K562 (cell line): ENCODE results near the gene METTL25. TPM values are rescaled to one million over a fixed set of nuclear protein-coding genes. Genes with fewer than 3 reads are reported as not detected.

Experiments
- ATAC-seq: fragments of 200-7000 bp; cut with Tn5 transposase; 3 replicates; pipeline ENCODE4 v1.9.1; 2020; ENCODE audit warnings: moderate library complexity
- BruUV-seq: library from RNA; stranded (reverse); fragments of 400-500 nt; replicated peaks from 2 replicates; lab custom pipeline; 2021; lab: Mats Ljungman, UMichigan
- CTCF ChIA-PET: fragments of 300-600 bp; formaldehyde crosslinking; extraction: SDS; loops from one replicate; lab custom pipeline; 2021; ENCODE audit warnings: low intra/inter-chr PET ratio; lab: Yijun Ruan, JAX
- POLR2A ChIA-PET: fragments of 300-600, 350-650 bp; sonication (Branson Sonifier 250); formaldehyde crosslinking; extraction: SDS; loops from one replicate; lab custom pipeline; 2021; ENCODE audit warnings: antibody characterized with exemption, inconsistent platforms; lab: Yijun Ruan, JAX
- DNase-seq, 4 experiments: peaks; one replicate each; pipeline versions ENCODE4 v3.0.0 to v3.0.0-alpha.2; 2011 to 2018; ENCODE audit warnings: low spot score in 3 of 4, mixed read lengths in 3 of 4; ENCODE audit errors: extremely low read depth in 1 of 4
- FAIRE-seq: peaks from 2 replicates; lab custom pipeline; 2011; peaks lifted over from hg19 to GRCh38; lab: Jason Lieb, UNC
- H2AFZ ChIP-seq: 2 replicates; pipeline ENCODE4 v1.6.0; 2011; ENCODE audit warnings: low read depth, low read length, control low read depth, inconsistent platforms
- H3K27ac ChIP-seq: fragments of 200-600 bp; 3 replicates; pipeline ENCODE4 v1.8.0; 2011; ENCODE audit warnings: low read depth, mild to moderate bottlenecking, control low read depth, inconsistent platforms, low read length, moderate library complexity, mixed read lengths; ENCODE audit errors: extremely low read depth
- H3K27me3 ChIP-seq, 2 experiments: fragments of 300-600 bp in 1 of 2; 2 replicates in 1 of 2; 3 replicates in 1 of 2; pipeline versions ENCODE4 v1.6.0 to v1.8.0; 2011; ENCODE audit warnings: inconsistent platforms in 2 of 2, low read length in 2 of 2, mild to moderate bottlenecking in 1 of 2, mixed read lengths in 1 of 2, moderate library complexity in 1 of 2; ENCODE audit not compliant: control insufficient read depth in 2 of 2, insufficient read depth in 2 of 2
- H3K36me3 ChIP-seq: fragments of 300-600 bp; 3 replicates; pipeline ENCODE4 v1.8.0; 2011; ENCODE audit warnings: mild to moderate bottlenecking, low read length, inconsistent platforms; ENCODE audit not compliant: control insufficient read depth, insufficient read depth
- H3K4me1 ChIP-seq, 2 experiments: fragments of 200-600 bp in 1 of 2; replicated peaks in 1 of 2; 2 replicates in 1 of 2; 3 replicates in 1 of 2; pipeline versions ENCODE4 v1.5.1 to v1.8.0; 2011; ENCODE audit warnings: inconsistent platforms in 2 of 2, low read length in 2 of 2, mild to moderate bottlenecking in 1 of 2, mixed read lengths in 1 of 2, moderate library complexity in 1 of 2; ENCODE audit not compliant: control insufficient read depth in 2 of 2, insufficient read depth in 2 of 2
- H3K4me2 ChIP-seq: 2 replicates; pipeline ENCODE4 v1.6.1; 2011; ENCODE audit warnings: low read length, control low read depth, inconsistent platforms, mixed read lengths; ENCODE audit not compliant: insufficient read depth
- H3K4me3 ChIP-seq: fragments of 200-600 bp; sonication (generic), shearing (Covaris generic); 2 replicates; pipeline ENCODE4 v1.5.1; 2016; ENCODE audit warnings: control low read depth, inconsistent platforms
- H3K79me2 ChIP-seq: fragments of 200-600 bp; 3 replicates; pipeline ENCODE4 v1.8.0; 2011; ENCODE audit warnings: low read length, inconsistent platforms; ENCODE audit not compliant: control insufficient read depth, insufficient read depth
- H3K9ac ChIP-seq, 2 experiments: 2 replicates each; pipeline versions ENCODE4 v1.6.0 to v1.6.1; 2011; ENCODE audit warnings: low read depth in 2 of 2, low read length in 2 of 2, control low read depth in 1 of 2, inconsistent platforms in 1 of 2, mild to moderate bottlenecking in 1 of 2, mixed read lengths in 1 of 2; ENCODE audit not compliant: insufficient read depth in 1 of 2
- H3K9me1 ChIP-seq: one replicate; pipeline ENCODE4 v1.6.0; 2011; ENCODE audit warnings: inconsistent platforms, mild to moderate bottlenecking, low read length, moderate library complexity; ENCODE audit not compliant: control insufficient read depth, insufficient read depth
- H3K9me3 ChIP-seq: replicated peaks from 2 replicates; pipeline ENCODE4 v1.5.1; 2011; ENCODE audit warnings: low read depth, low read length, inconsistent platforms; ENCODE audit not compliant: control insufficient read depth, insufficient read depth
- H4K20me1 ChIP-seq: replicated peaks from 2 replicates; pipeline ENCODE4 v1.6.1; 2011; ENCODE audit warnings: low read length, inconsistent platforms, mixed read lengths; ENCODE audit not compliant: control insufficient read depth, insufficient read depth
- BCL6 ChIP-seq: fragments of 250-450 bp; sonication (Bioruptor Pico); IDR thresholded peaks from 2 replicates; pipeline ENCODE4 v1.4.0; 2020
- MECOM ChIP-seq: fragments of 250-450 bp; sonication (Bioruptor Pico); IDR thresholded peaks from 2 replicates; pipeline ENCODE4 v1.8.0; 2022; ENCODE audit warnings: inconsistent platforms
- TRIM28 ChIP-seq: fragments of 450-650 bp; IDR thresholded peaks from 2 replicates; pipeline ENCODE4 v1.6.1; 2017
- TSC22D4 ChIP-seq: fragments of 450-650 bp; IDR thresholded peaks from 2 replicates; pipeline ENCODE4 v1.6.1; 2016; ENCODE audit warnings: missing genetic modification characterization, missing biosample characterization, control low read depth
- in situ Hi-C: fragments of 300-500 bp; cut with MboI; formaldehyde crosslinking; loops from 4 replicates; pipeline ENCODE4 v1.15.0; 2018; ENCODE audit warnings: inconsistent platforms, mixed read lengths
- intact Hi-C: fragments of 100-400 bp; cut with micrococcal nuclease; formaldehyde crosslinking; loops from 2 replicates; pipeline ENCODE4 v1.14.2; 2022
- polyA plus RNA-seq, 8 experiments: library from polyadenylated mRNA; depleted of rRNA in 4 of 8; stranded (reverse) in 5 of 8; unstranded in 3 of 8; fragments of >200 nt; fragmentation: Nextera tagmentation in 2 of 8; fragmentation: Illumina TruSeq in 1 of 8; extraction: Ambion mirVana in 2 of 8; extraction: Trizol in 1 of 8; gene quantifications; 2 replicates each; pipeline versions ENCODE4 v1.2.1 to v1.2.3, GENCODE V29; 2011 to 2014; ENCODE audit warnings: inconsistent platforms in 1 of 8, missing spikeins in 1 of 8
- total RNA-seq, 7 experiments: library from RNA; depleted of rRNA in 6 of 7; stranded (reverse); fragments of >200 nt in 6 of 7; fragmentation: Illumina TruSeq in 2 of 7; extraction: Trizol in 2 of 7; gene quantifications; 2 replicates each; pipeline versions ENCODE4 v1.2.1 to v1.2.3, GENCODE V29; 2011 to 2021; ENCODE audit warnings: low replicate concordance in 1 of 7
- TF ChIP-seq, protein P1 (sequence below): fragments of 450-650 bp; formaldehyde crosslinking; IDR thresholded peaks from 2 replicates; pipeline ENCODE4 v1.4.0; 2020; ENCODE audit warnings: mild to moderate bottlenecking
- TF ChIP-seq, protein P2 (sequence below): fragments of 450-650 bp; formaldehyde crosslinking; IDR thresholded peaks from 2 replicates; pipeline ENCODE4 v1.4.0; 2020; ENCODE audit warnings: mild to moderate bottlenecking, mixed read lengths

The METTL25 gene
- total and polyA plus RNA-seq, 9 of the 15 experiments (the other 6 are each of a cell fraction or from before 2014, with no cell fraction given), result 0.50 to 2.4 (median 1.9) TPM

DNA sequence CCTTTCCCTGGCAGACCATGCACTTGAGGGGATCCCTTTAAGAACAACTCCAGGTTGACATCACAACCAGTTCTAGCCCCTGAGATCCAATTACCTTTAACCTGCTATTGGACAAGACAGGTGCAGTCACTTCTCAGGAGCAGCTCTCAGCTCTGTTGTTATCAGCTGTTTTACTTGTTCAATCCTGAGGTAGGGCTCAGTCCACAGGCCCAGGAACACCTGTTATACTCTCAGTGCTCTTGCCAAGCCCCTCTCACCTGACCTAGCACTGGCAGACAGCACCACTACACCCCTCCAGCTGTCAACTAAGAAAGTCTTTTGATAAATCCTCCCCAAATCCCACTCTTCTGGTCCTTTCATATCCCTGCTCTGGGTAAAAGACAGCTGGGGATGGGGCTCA is 164.4 kb downstream of the METTL25 start:
- TF ChIP-seq MECOM (CRISPR knock-in tag) (no peak), BCL6 (CRISPR knock-in tag) (no peak), TRIM28 (no peak), TSC22D4 (tag) (no peak)
- TF ChIP-seq, protein P1, sequence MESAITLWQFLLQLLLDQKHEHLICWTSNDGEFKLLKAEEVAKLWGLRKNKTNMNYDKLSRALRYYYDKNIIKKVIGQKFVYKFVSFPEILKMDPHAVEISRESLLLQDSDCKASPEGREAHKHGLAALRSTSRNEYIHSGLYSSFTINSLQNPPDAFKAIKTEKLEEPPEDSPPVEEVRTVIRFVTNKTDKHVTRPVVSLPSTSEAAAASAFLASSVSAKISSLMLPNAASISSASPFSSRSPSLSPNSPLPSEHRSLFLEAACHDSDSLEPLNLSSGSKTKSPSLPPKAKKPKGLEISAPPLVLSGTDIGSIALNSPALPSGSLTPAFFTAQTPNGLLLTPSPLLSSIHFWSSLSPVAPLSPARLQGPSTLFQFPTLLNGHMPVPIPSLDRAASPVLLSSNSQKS (CRISPR knock-in tag), result no peak
- TF ChIP-seq, protein P2, sequence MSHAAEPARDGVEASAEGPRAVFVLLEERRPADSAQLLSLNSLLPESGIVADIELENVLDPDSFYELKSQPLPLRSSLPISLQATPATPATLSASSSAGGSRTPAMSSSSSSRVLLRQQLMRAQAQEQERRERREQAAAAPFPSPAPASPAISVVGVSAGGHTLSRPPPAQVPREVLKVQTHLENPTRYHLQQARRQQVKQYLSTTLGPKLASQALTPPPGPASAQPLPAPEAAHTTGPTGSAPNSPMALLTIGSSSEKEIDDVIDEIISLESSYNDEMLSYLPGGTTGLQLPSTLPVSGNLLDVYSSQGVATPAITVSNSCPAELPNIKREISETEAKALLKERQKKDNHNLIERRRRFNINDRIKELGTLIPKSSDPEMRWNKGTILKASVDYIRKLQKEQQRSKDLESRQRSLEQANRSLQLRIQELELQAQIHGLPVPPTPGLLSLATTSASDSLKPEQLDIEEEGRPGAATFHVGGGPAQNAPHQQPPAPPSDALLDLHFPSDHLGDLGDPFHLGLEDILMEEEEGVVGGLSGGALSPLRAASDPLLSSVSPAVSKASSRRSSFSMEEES (CRISPR knock-in tag), result no peak
- TF ChIP-seq, all 486 proteins: peak for 0
- intact Hi-C loops (no loop called here), in situ Hi-C loops (no loop called here)
- H3K9me1 ChIP-seq, result no peaks in the 10 kb centered on the region
- no peaks in the 10 kb centered on the region for H3K4me1 ChIP-seq
- H3K9ac ChIP-seq, result no peak overlapping the region
- no peaks in the 10 kb centered on the region for H3K9me3 ChIP-seq
- no peaks in the 10 kb centered on the region for H3K36me3 ChIP-seq
- FAIRE-seq, result no peak
- ChIA-PET CTCF (no interaction called here), POLR2A (no interaction called here)
- H3K27ac ChIP-seq, result no peak overlapping the region
- no peaks in the 10 kb centered on the region for H3K27me3 ChIP-seq
- no peaks in the 10 kb centered on the region for H3K79me2 ChIP-seq
- H3K4me3 ChIP-seq, result no peak overlapping the region
- no peak overlapping the region for H3K4me2 ChIP-seq
- no peak for ATAC-seq
- H2AFZ ChIP-seq, result no peak overlapping the region
- no peaks in the 10 kb centered on the region for H4K20me1 ChIP-seq
- no TSS peak for BruUV-seq
- no peak for DNase-seq
